ENCODE data around the gene NRDC. TPM values are rescaled to one million over a fixed set of nuclear protein-coding genes. Genes with fewer than 3 reads are reported as not detected.
A peak's percentile ranks its signal among the peaks of the same experiment; 100 is the strongest.

The NRDC gene
- total and polyA plus RNA-seq, 7 donors: 132 to 385 (median 268) TPM

- Histone ChIP-seq H3K4me3 (no peak overlapping the region), H3K27ac (no peak overlapping the region), H3K36me3 (ENCODE audit: insufficient read depth in 1 of 2, low read depth in 1 of 2) (peaks cover 0 to 9% of the 10 kb centered on the region in 2 donors), H3K27me3 (ENCODE audit: insufficient read depth in 3 of 3, low read length in 2 of 3) (no peaks in the 10 kb centered on the region), H3K9me3 (no peaks in the 10 kb centered on the region), H3K4me1 (peaks cover 35% of the 10 kb centered on the region)
- TF ChIP-seq, protein P1, sequence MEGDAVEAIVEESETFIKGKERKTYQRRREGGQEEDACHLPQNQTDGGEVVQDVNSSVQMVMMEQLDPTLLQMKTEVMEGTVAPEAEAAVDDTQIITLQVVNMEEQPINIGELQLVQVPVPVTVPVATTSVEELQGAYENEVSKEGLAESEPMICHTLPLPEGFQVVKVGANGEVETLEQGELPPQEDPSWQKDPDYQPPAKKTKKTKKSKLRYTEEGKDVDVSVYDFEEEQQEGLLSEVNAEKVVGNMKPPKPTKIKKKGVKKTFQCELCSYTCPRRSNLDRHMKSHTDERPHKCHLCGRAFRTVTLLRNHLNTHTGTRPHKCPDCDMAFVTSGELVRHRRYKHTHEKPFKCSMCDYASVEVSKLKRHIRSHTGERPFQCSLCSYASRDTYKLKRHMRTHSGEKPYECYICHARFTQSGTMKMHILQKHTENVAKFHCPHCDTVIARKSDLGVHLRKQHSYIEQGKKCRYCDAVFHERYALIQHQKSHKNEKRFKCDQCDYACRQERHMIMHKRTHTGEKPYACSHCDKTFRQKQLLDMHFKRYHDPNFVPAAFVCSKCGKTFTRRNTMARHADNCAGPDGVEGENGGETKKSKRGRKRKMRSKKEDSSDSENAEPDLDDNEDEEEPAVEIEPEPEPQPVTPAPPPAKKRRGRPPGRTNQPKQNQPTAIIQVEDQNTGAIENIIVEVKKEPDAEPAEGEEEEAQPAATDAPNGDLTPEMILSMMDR (IDR thresholded peaks at IDR 0.05): no peak
- no peak for ATAC-seq
- WGBS, 3 donors: 83 to 96% (median 89%) methylated on average over 3 of the region's 3 CpGs
- DNase-seq: no peak
- intact Hi-C loops (cut with DNase I): no loop called here
Observed at GRCh38 chr1:51855624-51856023, 22.9 kb downstream of the NRDC start.

- H3K9me3 ChIP-seq: no peaks in the 10 kb centered on the region
- H3K4me3 ChIP-seq: no peak overlapping the region
- DNase-seq (no peak), ATAC-seq (no peak)
- peaks cover 23% of the 10 kb centered on the region for H3K4me1 ChIP-seq
- intact Hi-C loops (cut with DNase I): no loop called here
- H3K27ac ChIP-seq: no peak overlapping the region
- H3K27me3 ChIP-seq (ENCODE audit: insufficient read depth in 3 of 3, low read length in 2 of 3): no peaks in the 10 kb centered on the region
- TF ChIP-seq, protein P1 (IDR thresholded peaks at IDR 0.05): no peak
- WGBS, 3 donors: 86 to 94% (median 90%) methylated on average over 2 of the region's 2 CpGs
- H3K36me3 ChIP-seq (ENCODE audit: insufficient read depth in 1 of 2, low read depth in 1 of 2): peaks cover 0 to 9% of the 10 kb centered on the region in 2 donors
Observed at GRCh38 chr1:51853360-51853759, 25.2 kb downstream of the NRDC start.

- TF ChIP-seq, protein P1 (IDR thresholded peaks at IDR 0.05): no peak
- H3K36me3 ChIP-seq (ENCODE audit: insufficient read depth in 1 of 2, low read depth in 1 of 2): peaks cover 0 to 9% of the 10 kb centered on the region in 2 donors
- H3K4me3 ChIP-seq: no peak overlapping the region
- ATAC-seq (no peak), DNase-seq (no peak)
- WGBS, 3 donors: 80 to 84% (median 81%) methylated on average over 5 of the region's 5 CpGs
- peak overlapping the region; percentile 52 for H3K27ac ChIP-seq
- no peaks in the 10 kb centered on the region for H3K27me3 ChIP-seq (ENCODE audit: insufficient read depth in 3 of 3, low read length in 2 of 3)
- intact Hi-C loops (cut with DNase I): no loop called here
- H3K4me1 ChIP-seq: peaks cover 23% of the 10 kb centered on the region
- no peaks in the 10 kb centered on the region for H3K9me3 ChIP-seq
Observed at GRCh38 chr1:51851882-51852396, 26.6 kb downstream of the NRDC start.

DNA sequence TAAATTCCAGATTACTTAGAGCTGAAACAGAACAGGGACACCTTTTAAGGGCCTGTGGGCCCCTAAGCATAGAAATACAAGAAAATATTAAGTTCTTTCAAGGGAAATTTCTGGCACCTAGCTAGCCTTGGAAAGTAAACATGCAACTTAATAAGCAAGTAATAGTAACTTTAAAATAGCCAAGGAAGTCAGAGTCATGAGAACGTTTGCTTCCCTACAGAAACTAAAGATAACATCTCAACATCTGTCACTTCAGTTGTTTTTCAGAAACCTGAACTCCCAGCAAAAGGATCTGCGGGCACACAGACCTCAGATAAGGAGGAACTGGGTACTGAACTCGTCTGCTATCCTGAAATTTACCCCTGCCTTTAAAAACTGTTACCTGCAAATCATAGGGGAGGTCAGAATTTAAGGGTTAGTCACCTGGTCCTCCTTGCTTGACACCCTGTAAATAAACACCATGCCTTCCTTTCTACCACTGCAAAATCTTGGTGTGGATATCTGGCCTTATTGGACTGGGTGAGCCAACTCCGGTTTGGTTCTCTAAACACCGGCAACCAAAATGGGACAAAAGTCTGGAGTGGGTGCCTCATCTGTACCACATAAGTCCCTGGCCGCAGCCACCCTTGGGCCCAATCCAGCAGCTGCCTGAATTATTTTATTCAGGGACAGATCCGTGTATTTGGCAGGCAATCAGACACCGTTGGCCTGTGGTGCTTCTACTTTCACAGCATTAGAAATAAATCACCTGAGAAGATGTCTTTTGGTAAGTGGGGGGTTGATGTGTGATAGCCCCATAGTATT is 27.9 kb downstream of the NRDC start:
- Histone ChIP-seq H3K9me3 (no peaks in the 10 kb centered on the region), H3K27me3 (ENCODE audit: insufficient read depth in 3 of 3, low read length in 2 of 3) (no peaks in the 10 kb centered on the region), H3K27ac (peak overlapping the region; percentile 52), H3K4me3 (peak overlapping the region; percentile 9), H3K36me3 (ENCODE audit: insufficient read depth in 1 of 2, low read depth in 1 of 2) (peaks cover 0 to 3% of the 10 kb centered on the region in 2 donors), H3K4me1 (peaks cover 23% of the 10 kb centered on the region)
- TF ChIP-seq, protein P1 (IDR thresholded peaks at IDR 0.05): no peak
- DNase-seq: no peak
- 17 to 38% (median 24%) methylated on average over 8 of the region's 8 CpGs for WGBS, 3 donors
- peak; percentile 43 to 68 (median 46) for ATAC-seq
- intact Hi-C loops (cut with DNase I): no loop called here
